ENCODE measurements around the gene MLPH. TPM values are rescaled to one million over a fixed set of nuclear protein-coding genes. Genes with fewer than 3 reads are reported as not detected.

MLPH gene
- total and polyA plus RNA-seq, 7 donors, result 0.91 to 7.8 (median 2.4) TPM

GRCh38 chr2:237551071-237551574 lies 64.1 kb downstream of the MLPH start:
- ATAC-seq (no peak), DNase-seq (peak in 1 of 2 donors; percentile 39)
- no peaks in the 10 kb centered on the region for H3K36me3 ChIP-seq (ENCODE audit: insufficient read depth in 1 of 2, low read depth in 1 of 2)
- intact Hi-C loops (cut with DNase I), result no loop called here
- no peak overlapping the region for H3K4me3 ChIP-seq
- TF ChIP-seq, protein P1, sequence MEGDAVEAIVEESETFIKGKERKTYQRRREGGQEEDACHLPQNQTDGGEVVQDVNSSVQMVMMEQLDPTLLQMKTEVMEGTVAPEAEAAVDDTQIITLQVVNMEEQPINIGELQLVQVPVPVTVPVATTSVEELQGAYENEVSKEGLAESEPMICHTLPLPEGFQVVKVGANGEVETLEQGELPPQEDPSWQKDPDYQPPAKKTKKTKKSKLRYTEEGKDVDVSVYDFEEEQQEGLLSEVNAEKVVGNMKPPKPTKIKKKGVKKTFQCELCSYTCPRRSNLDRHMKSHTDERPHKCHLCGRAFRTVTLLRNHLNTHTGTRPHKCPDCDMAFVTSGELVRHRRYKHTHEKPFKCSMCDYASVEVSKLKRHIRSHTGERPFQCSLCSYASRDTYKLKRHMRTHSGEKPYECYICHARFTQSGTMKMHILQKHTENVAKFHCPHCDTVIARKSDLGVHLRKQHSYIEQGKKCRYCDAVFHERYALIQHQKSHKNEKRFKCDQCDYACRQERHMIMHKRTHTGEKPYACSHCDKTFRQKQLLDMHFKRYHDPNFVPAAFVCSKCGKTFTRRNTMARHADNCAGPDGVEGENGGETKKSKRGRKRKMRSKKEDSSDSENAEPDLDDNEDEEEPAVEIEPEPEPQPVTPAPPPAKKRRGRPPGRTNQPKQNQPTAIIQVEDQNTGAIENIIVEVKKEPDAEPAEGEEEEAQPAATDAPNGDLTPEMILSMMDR (IDR thresholded peaks at IDR 0.05), result no peak
- no peaks in the 10 kb centered on the region for H3K27me3 ChIP-seq (ENCODE audit: insufficient read depth in 3 of 3, low read length in 2 of 3)
- no peak overlapping the region for H3K27ac ChIP-seq
- 70 to 90% (median 76%) methylated on average over 15 to 16 of the region's 16 CpGs for WGBS, 3 donors
- H3K9me3 ChIP-seq, result peaks cover 8% of the 10 kb centered on the region
- H3K4me1 ChIP-seq, result no peaks in the 10 kb centered on the region

DNA sequence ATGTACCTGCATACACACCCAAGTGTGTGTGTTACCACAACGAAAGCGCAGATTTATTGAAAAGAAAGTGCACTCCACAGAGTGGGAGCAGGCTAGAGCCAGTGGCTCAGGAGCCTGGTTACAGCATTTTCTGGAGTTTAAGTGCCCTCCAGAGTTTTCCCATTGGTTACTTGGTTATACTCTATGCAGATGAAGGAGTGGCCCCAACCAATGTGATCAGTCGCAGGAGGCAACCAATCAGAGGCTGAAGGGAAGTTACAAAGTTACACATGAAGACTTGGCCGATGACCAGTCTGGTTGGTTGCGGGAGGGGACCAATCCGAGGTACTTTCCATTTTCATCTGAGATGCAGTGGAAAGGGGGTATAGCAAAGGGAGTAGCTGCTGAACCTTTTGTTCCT lies 65.9 kb downstream of the MLPH start:
- intact Hi-C loops (cut with DNase I), result no loop called here
- WGBS, 3 donors, result 82 to 97% (median 90%) methylated on average over 6 of the region's 6 CpGs

DNA sequence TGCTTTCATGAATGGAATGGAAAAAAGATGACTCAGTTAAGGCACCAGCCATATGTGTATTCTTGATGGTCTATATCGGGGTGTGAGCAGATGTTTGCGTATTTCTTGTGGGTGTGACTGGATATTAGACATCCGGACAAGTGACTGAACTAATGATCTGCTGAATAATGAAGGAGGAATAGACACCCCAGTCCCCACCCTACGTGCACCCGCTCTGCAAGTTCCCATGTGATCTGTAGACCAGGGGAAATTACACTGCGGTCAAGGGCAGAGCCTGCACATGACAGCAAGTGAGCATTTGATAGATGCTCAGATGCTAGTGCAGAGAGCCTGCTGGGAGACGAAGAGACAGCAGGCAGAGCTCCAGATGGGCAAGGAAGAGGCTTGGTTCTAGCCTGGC lies 66.9 kb downstream of the MLPH start:
- Histone ChIP-seq H3K9me3 (peaks cover 8% of the 10 kb centered on the region), H3K4me1 (peaks cover 4% of the 10 kb centered on the region), H3K36me3 (ENCODE audit: insufficient read depth in 1 of 2, low read depth in 1 of 2) (no peaks in the 10 kb centered on the region), H3K27ac (no peak overlapping the region), H3K4me3 (no peak overlapping the region), H3K27me3 (ENCODE audit: insufficient read depth in 3 of 3, low read length in 2 of 3) (no peaks in the 10 kb centered on the region)
- DNase-seq, result no peak
- TF ChIP-seq, protein P1 (IDR thresholded peaks at IDR 0.05), result no peak
- ATAC-seq, result no peak
- WGBS, 3 donors, result 86 to 89% (median 88%) methylated on average over 7 of the region's 7 CpGs
- intact Hi-C loops (cut with DNase I), result no loop called here

More for the DNA sequence above, 65.9 kb downstream of the MLPH start:
- H3K27ac ChIP-seq, result no peak overlapping the region
- no peak overlapping the region for H3K4me3 ChIP-seq
- peaks cover 8% of the 10 kb centered on the region for H3K9me3 ChIP-seq
- DNase-seq (no peak), ATAC-seq (no peak)
- H3K4me1 ChIP-seq, result no peaks in the 10 kb centered on the region
- TF ChIP-seq, protein P1 (IDR thresholded peaks at IDR 0.05), result no peak
- H3K36me3 ChIP-seq (ENCODE audit: insufficient read depth in 1 of 2, low read depth in 1 of 2), result no peaks in the 10 kb centered on the region
- H3K27me3 ChIP-seq (ENCODE audit: insufficient read depth in 3 of 3, low read length in 2 of 3), result no peaks in the 10 kb centered on the region

DNA sequence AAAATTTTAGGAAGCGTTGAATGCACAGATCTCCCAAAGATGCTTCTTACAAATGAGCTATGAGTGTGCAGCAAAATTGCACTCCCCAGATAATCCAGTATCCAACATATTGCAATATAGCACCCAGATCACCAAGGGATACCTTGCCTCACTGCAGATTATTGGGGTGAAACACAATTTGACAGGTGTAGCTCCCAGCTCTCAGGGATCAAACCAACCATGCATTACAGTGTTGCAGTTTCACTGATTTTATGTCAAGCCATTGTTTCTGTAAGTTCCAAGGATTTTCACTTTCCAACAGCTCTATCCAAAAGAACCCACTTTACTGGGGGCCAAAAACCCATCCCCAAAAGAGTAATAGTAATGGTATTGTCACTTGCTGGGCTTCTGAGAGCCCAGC lies 68.5 kb downstream of the MLPH start:
- H3K36me3 ChIP-seq (ENCODE audit: insufficient read depth in 1 of 2, low read depth in 1 of 2), result no peaks in the 10 kb centered on the region
- ATAC-seq (no peak), DNase-seq (no peak)
- H3K9me3 ChIP-seq, result peaks cover 8% of the 10 kb centered on the region
- 86 to 100% (median 97%) methylated on average over 1 of the region's 1 CpG for WGBS, 3 donors
- intact Hi-C loops (cut with DNase I), result no loop called here
- H3K27me3 ChIP-seq (ENCODE audit: insufficient read depth in 3 of 3, low read length in 2 of 3), result no peaks in the 10 kb centered on the region
- no peak overlapping the region for H3K27ac ChIP-seq
- H3K4me1 ChIP-seq, result peaks cover 12% of the 10 kb centered on the region
- H3K4me3 ChIP-seq, result no peak overlapping the region
- TF ChIP-seq, protein P1 (IDR thresholded peaks at IDR 0.05), result no peak

Measured in psoas muscle (tissue), 8 donors.